ENCODE data around the gene TBX19. TPM values are rescaled to one million over a fixed set of nuclear protein-coding genes. Genes with fewer than 3 reads are reported as not detected.
A peak's percentile ranks its signal among the peaks of the same experiment; 100 is the strongest.

Gene TBX19
- total and polyA plus RNA-seq, 5 donors: 0.52 to 0.89 (median 0.66) TPM

- intact Hi-C loops (cut with DNase I): no loop called here
These were observed 19.9 kb downstream of the TBX19 start for GRCh38 chr1:168300626-168301025.

GRCh38 chr1:168301664-168302320, 21.1 kb downstream of the TBX19 start:
- no peak for ATAC-seq
- no peak for DNase-seq
- no peak overlapping the region for H3K4me3 ChIP-seq (ENCODE audit: low read length)
- H3K4me1 ChIP-seq (ENCODE audit: control insufficient read depth, insufficient read depth, low read length): no peaks in the 10 kb centered on the region
- no peaks in the 10 kb centered on the region for H3K27me3 ChIP-seq (ENCODE audit: control insufficient read depth, insufficient read depth)
- intact Hi-C loops (cut with DNase I): no loop called here
- 53% methylated on average over 3 of the region's 3 CpGs for WGBS
- no peak overlapping the region for H3K27ac ChIP-seq (ENCODE audit: low read length)
- H3K9me3 ChIP-seq (ENCODE audit: control insufficient read depth, low read length): no peaks in the 10 kb centered on the region

More at GRCh38 chr1:168300626-168301025, 19.9 kb downstream of the TBX19 start:
- Histone ChIP-seq H3K9me3 (ENCODE audit: control insufficient read depth, low read length) (no peaks in the 10 kb centered on the region), H3K27me3 (ENCODE audit: control insufficient read depth, insufficient read depth) (no peaks in the 10 kb centered on the region), H3K4me1 (ENCODE audit: control insufficient read depth, insufficient read depth, low read length) (no peaks in the 10 kb centered on the region), H3K4me3 (ENCODE audit: low read length) (no peak overlapping the region), H3K27ac (ENCODE audit: low read length) (no peak overlapping the region)
- ATAC-seq: no peak
- DNase-seq: no peak
- 53% methylated on average over 2 of the region's 2 CpGs for WGBS

- ATAC-seq (no peak), DNase-seq (no peak)
- Histone ChIP-seq H3K27ac (ENCODE audit: low read length) (no peak overlapping the region), H3K4me3 (ENCODE audit: low read length) (no peak overlapping the region), H3K27me3 (ENCODE audit: control insufficient read depth, insufficient read depth) (no peaks in the 10 kb centered on the region), H3K9me3 (ENCODE audit: control insufficient read depth, low read length) (no peaks in the 10 kb centered on the region), H3K4me1 (ENCODE audit: control insufficient read depth, insufficient read depth, low read length) (no peaks in the 10 kb centered on the region)
- 90% methylated on average over 7 of the region's 7 CpGs for WGBS
- intact Hi-C loops (cut with DNase I): no loop called here
These were observed 23.3 kb downstream of the TBX19 start for GRCh38 chr1:168303716-168304540.

- Histone ChIP-seq H3K4me3 (ENCODE audit: low read length) (no peak overlapping the region), H3K27me3 (ENCODE audit: control insufficient read depth, insufficient read depth) (no peaks in the 10 kb centered on the region), H3K4me1 (ENCODE audit: control insufficient read depth, insufficient read depth, low read length) (no peaks in the 10 kb centered on the region), H3K9me3 (ENCODE audit: control insufficient read depth, low read length) (no peaks in the 10 kb centered on the region), H3K27ac (ENCODE audit: low read length) (no peak overlapping the region)
- 85% methylated on average over 5 of the region's 5 CpGs for WGBS
- DNase-seq: no peak
- intact Hi-C loops (cut with DNase I): no loop called here
- no peak for ATAC-seq
These were observed 24.2 kb downstream of the TBX19 start for GRCh38 chr1:168304865-168305264.

- no peaks in the 10 kb centered on the region for H3K27me3 ChIP-seq (ENCODE audit: control insufficient read depth, insufficient read depth)
- H3K4me3 ChIP-seq (ENCODE audit: low read length): no peak overlapping the region
- no peak overlapping the region for H3K27ac ChIP-seq (ENCODE audit: low read length)
- intact Hi-C loops (cut with DNase I): no loop called here
- 92% methylated on average over 12 of the region's 12 CpGs for WGBS
- H3K4me1 ChIP-seq (ENCODE audit: control insufficient read depth, insufficient read depth, low read length): peaks cover 2% of the 10 kb centered on the region
- H3K9me3 ChIP-seq (ENCODE audit: control insufficient read depth, low read length): no peaks in the 10 kb centered on the region
- ATAC-seq (peak in 1 of 2 donors; percentile 16), DNase-seq (no peak)
These were observed 32.3 kb downstream of the TBX19 start for GRCh38 chr1:168312718-168313604.

GRCh38 chr1:168316142-168316541, 35.5 kb downstream of the TBX19 start:
- H3K27me3 ChIP-seq (ENCODE audit: control insufficient read depth, insufficient read depth): no peaks in the 10 kb centered on the region
- H3K27ac ChIP-seq (ENCODE audit: low read length): no peak overlapping the region
- peaks cover 2% of the 10 kb centered on the region for H3K4me1 ChIP-seq (ENCODE audit: control insufficient read depth, insufficient read depth, low read length)
- DNase-seq: no peak
- intact Hi-C loops (cut with DNase I): no loop called here
- no peak for ATAC-seq
- H3K4me3 ChIP-seq (ENCODE audit: low read length): no peak overlapping the region
- WGBS: 84% methylated on average over 1 of the region's 1 CpG
- H3K9me3 ChIP-seq (ENCODE audit: control insufficient read depth, low read length): no peaks in the 10 kb centered on the region

- Histone ChIP-seq H3K27ac (ENCODE audit: low read length) (no peak overlapping the region), H3K4me3 (ENCODE audit: low read length) (no peak overlapping the region), H3K9me3 (ENCODE audit: control insufficient read depth, low read length) (no peaks in the 10 kb centered on the region), H3K4me1 (ENCODE audit: control insufficient read depth, insufficient read depth, low read length) (peaks cover 2% of the 10 kb centered on the region), H3K27me3 (ENCODE audit: control insufficient read depth, insufficient read depth) (no peaks in the 10 kb centered on the region)
- DNase-seq (no peak), ATAC-seq (no peak)
- 92% methylated on average over 4 of the region's 4 CpGs for WGBS
- intact Hi-C loops (cut with DNase I): no loop called here
These were observed 36.6 kb downstream of the TBX19 start for GRCh38 chr1:168317309-168317708.

GRCh38 chr1:168319691-168320090, 39.0 kb downstream of the TBX19 start:
- no peak overlapping the region for H3K4me3 ChIP-seq (ENCODE audit: low read length)
- no peaks in the 10 kb centered on the region for H3K27me3 ChIP-seq (ENCODE audit: control insufficient read depth, insufficient read depth)
- 70% methylated on average over 8 of the region's 8 CpGs for WGBS
- H3K4me1 ChIP-seq (ENCODE audit: control insufficient read depth, insufficient read depth, low read length): peaks cover 2% of the 10 kb centered on the region
- peak; percentile 41 to 47 for ATAC-seq
- peak; percentile 33 to 61 (median 53) for DNase-seq
- no peaks in the 10 kb centered on the region for H3K9me3 ChIP-seq (ENCODE audit: control insufficient read depth, low read length)
- intact Hi-C loops (cut with DNase I): no loop called here
- no peak overlapping the region for H3K27ac ChIP-seq (ENCODE audit: low read length)

- Histone ChIP-seq H3K4me3 (ENCODE audit: low read length) (no peak overlapping the region), H3K4me1 (ENCODE audit: control insufficient read depth, insufficient read depth, low read length) (peaks cover 2% of the 10 kb centered on the region), H3K9me3 (ENCODE audit: control insufficient read depth, low read length) (no peaks in the 10 kb centered on the region), H3K27me3 (ENCODE audit: control insufficient read depth, insufficient read depth) (no peaks in the 10 kb centered on the region), H3K27ac (ENCODE audit: low read length) (no peak overlapping the region)
- DNase-seq (no peak), ATAC-seq (no peak)
- intact Hi-C loops (cut with DNase I): no loop called here
- WGBS: 65% methylated on average over 1 of the region's 1 CpG
These were observed 39.5 kb downstream of the TBX19 start for GRCh38 chr1:168320149-168320548.

- peak in 2 of 3 donors; percentile 18 to 45 for DNase-seq
- Histone ChIP-seq H3K4me3 (ENCODE audit: low read length) (no peak overlapping the region), H3K27me3 (ENCODE audit: control insufficient read depth, insufficient read depth) (no peaks in the 10 kb centered on the region), H3K27ac (ENCODE audit: low read length) (no peak overlapping the region), H3K4me1 (ENCODE audit: control insufficient read depth, insufficient read depth, low read length) (peaks cover 2% of the 10 kb centered on the region), H3K9me3 (ENCODE audit: control insufficient read depth, low read length) (no peaks in the 10 kb centered on the region)
- ATAC-seq: peak; percentile 89 to 94
- intact Hi-C loops (cut with DNase I): no loop called here
- WGBS: 50% methylated on average over 5 of the region's 5 CpGs
These were observed 40.2 kb downstream of the TBX19 start for GRCh38 chr1:168320800-168321450.

All from right cardiac atrium (tissue), 5 donors.